NCI-H774 (cell line): Measurements from ENCODE around the gene CCDC66.
A peak's percentile ranks its signal among the peaks of the same experiment; 100 is the strongest.

ENCODE experiments used
- DNase-seq: peaks from one replicate; lab custom pipeline; 2025; lab: John Stamatoyannopoulos, UW

The CCDC66 gene

DNA sequence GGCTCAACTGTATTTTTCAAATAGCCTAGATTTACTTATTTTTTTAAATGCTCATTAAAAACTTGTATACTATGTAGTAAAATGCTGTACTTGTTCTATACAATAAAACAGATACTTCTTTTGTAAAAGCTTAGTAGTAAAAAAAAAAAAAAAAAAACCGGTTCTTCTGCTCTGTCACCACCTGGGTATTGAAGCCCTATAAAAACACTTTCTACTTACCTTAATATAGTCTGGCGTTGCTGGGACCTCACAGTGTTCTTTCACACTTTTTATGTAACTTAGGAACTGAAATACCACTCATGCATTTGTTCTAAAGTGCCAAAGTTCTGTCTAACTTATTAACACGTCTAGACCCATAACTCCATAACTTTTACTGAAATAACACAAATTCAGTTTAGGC is 64.7 kb downstream of the CCDC66 start:
- DNase-seq, result no peak

DNA sequence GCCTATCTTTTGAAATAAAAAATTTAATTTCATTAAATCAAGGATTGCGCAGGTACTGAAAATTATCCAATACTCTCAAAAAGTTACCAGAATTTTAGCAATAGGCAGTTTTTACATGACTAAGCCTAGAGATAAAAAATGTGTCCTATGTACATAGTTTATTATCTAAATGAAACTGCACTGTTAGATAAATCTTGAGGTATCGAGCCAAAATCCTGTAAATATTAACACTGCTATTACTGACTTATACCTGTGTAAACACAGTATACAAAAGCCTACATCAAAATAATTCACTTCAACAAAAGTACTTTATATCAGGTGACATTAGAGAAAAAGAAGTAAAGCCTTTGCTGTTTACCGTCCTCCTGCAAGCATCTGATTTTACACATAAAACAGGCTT is 65.4 kb downstream of the CCDC66 start:
- peak; percentile 17 for DNase-seq

DNA sequence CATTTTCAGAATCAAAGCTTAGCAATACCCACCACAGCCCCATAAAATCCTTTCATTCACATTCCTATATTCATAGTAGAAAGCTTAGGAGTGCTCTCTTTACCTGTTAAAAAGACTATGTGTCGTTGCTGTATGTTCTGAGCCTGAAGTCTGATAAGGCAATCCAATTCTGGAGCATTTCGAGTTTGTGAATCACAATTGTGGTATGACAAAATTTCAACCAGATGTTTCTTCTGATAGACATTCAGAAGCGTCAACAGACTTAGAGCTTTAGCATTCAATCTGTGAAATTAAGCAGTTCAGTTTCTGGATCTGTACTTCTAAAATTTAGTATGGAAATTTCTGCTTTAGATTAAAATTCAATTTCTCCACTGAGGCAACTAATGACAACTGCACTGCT is 67.8 kb downstream of the CCDC66 start:
- DNase-seq, result no peak

DNA sequence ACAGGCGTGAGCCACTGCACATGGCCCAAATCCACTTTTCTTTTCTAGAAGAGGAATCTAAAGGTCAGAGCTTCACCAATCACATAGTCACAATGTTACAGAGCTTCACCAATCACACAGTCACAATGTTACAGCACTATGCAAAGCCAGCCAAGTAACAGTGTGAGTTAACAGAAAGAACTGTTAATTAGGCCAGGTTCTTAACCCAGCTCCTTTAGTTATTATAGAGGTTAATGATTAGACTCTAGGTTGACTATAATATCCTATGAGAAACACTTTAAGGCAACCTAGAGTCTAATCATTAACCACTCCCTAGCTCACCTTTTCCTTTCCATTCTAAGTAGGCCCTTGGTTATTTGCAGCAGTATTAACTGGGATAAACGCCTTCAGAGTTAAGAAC is 72.1 kb downstream of the CCDC66 start:
- no peak for DNase-seq

DNA sequence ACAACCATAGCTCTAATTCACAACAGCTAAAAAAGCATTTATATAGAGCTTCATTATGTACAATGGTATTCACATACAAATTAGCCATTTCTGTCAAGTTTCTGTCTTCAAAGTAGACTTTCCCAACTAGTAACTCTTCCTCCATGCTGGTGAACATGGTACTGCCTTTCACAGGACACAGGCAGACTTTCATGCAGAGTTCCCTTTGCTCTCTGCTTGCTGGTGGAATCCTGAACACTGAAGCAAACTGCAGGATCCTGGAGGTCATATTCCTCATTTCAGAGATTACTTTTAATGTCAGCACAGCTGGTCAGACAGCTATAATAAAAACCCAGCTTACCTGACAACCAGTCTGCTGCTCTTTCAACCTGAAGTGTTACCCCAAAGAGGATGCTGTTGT is 72.5 kb downstream of the CCDC66 start:
- no peak for DNase-seq

DNA sequence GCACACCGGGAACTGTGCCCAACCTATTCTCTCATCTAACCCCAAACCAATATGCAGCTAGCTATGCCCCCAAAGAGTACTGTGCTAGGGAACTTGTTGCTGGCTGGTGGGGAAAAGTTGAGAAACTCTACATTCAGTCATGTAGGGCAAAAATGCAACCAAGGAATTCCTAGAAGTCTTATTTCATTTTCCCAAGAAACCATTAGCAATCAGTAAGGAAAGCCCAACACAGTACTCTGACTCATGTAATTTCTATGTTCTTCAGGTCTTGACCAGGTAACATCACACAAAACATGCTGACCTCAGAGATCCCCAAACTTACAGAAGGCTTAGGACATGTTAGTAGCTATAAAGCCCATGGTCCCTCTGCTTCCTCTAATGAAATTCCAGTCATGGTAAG is 74.0 kb downstream of the CCDC66 start:
- DNase-seq, result no peak

DNA sequence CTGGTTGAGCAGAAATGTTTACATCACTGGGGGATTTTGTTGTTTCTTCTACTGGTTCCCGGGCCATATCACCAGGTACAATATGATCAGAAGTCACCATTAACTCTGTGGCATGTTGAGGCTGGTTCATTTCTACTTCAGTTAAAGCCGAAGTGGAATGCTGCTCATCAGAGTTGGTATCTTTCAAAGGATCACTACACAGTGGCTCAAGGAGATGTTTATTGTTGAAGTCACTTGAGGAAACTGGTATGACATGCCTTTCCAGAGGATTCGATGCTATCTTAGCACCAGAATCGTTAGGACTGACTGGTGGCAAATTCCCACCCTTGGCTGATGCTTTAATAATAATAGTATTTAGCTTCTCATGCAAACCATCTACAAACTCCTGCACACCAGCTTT is 76.2 kb downstream of the CCDC66 start:
- DNase-seq, result no peak

DNA sequence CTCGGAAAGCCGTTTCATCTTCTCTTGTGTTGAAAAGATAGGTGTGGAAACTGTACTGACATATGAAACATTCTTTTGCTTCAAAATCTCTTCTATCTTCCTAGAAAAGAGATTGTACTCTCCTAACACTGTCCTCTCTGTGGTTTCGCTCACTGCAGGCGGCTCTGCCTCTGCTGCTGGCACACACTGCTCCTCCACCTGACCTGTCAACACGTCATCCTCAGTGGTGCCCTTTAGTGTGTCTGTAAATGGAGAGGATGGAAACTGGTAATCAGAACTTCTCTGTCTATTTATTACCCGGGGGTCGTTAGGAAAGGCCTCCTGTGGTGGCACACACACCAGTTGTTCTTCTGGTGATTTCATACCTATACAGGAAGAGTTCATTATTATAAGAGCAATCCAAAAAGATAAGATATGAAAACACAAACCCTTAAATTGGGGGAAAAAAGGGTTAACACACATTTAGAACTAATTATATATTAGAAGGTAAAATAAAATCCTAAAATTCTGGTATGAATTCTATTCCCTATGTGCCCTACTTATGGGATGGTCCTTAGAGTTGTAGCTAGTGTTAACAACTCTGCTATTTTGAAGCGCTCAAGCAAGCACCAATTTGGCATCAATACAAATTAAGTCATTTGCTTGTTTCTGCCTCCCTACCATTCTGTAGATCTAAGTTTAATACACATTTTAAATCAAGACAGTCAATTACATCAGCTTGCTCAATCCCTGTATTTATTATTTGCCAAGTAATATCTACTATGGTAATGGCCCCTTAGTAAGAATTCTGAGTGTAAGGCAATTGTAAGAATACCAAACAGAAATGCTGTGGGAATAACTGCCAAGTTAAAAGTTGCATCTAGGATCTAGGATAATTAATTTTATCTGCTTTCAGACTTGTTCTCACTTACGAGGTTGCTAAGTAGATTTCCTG is 76.9 kb downstream of the CCDC66 start:
- DNase-seq, result no peak

DNA sequence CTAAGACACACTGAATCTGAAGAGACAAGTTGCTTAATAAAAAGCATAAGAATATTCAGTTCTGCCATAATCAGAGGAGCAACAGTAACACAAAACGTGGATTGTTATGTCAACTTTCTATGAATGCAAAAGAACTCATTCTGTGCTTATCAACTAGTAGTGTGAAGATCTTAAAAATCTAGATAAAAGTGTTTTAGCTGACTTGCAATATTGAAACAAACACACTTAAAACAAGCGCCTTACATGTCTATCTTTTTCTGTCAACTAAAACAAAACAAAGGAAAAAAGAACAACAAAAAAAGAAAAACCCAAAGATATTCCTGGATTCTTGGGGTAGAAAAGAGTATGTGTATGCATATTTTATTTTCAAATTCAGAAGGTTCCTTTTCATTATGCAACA is 88.4 kb downstream of the CCDC66 start:
- DNase-seq, result no peak

DNA sequence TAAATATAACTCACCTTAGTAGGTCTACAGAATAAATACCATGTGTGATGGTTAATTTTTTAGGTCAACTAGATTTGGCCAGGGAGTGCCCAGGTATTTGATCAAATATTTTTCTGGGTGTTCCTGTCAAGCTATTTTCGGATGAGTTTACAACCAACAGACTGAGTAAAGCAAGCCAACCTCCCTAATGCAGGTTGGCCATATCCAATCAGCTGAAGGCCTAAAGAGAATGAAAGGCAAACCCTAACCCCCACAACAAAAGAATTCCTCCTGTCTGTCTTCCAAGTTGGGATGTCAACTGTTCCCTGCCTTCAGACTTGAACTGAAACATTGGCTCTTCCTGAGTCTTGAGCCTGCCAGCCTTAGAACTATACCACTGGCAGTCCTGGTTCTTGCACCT is 97.5 kb downstream of the CCDC66 start:
- DNase-seq, result no peak

DNA sequence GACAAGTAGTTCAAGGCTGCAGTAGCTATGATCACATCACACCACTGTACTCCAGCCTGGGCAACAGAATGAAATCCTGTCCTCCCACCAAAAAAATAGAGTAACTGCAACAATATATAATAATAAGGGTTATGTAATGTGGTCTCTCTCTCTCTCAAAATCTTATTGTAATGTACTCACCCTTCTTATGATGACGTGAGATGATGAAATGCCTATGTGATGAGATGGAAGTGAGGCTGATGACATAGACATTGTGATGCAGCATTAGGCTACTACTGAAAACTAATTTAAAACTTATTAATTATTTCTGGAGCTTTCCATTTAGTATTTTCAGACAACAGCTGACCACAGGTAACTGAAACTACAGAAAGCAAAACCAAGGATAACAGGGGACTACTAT is 98.7 kb downstream of the CCDC66 start:
- DNase-seq, result no peak

DNA sequence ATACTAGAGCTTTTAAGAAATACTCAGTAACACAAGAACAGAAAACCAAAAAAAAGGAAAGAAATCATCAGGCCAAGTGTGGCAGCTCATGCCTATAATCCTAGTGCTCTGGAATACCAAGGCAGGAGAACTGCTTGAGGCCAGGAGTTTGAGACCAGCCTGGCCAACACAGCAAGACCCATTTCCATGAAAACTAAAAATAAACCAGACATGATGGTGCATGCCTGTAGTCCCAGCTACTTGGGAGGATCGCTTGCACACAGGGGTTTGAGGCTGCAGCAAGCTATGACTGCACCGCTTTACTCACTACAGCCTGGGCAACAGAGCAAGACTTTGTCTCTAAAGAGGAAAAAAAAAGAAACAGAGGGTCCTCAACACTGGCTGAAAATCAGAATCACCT is 107.8 kb downstream of the CCDC66 start:
- no peak for DNase-seq

DNA sequence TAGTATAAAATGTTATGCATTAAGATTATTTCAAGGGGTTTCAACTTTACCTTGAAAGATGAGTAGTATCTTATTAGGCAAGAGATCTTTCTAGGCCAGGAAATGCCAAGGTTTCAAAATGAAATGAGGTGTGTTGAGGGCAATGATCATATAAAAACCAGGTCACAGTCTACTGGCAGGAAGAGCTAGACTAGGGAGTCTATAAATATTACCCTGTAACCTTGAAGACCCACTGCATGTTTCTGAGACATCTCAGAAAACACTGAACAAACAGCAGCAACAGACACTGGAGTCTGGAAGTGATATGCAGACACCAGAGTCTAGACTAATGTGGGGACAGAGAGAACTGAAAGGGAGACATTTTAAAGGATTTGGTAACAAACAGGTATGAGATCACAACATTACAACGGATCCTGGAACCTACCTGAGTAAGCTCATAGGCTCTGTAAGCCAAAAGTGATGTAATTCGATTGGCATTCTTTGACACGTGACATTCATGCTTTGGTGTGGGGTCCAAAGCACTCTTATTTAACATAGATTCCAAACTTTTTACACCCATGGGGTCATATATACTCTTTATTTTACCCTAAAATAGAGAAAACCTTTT is 111.1 kb downstream of the CCDC66 start:
- no peak for DNase-seq
